HG03103 (cell line): ENCODE results near the gene NDUFV3.
"Not testable (repeated sequence)": the region's sequence is repeated elsewhere in the genome, so short reads cannot be mapped to it uniquely, and the experiment has no call there.

Source experiments
- ATAC-seq: cut with Tn5 transposase; IDR thresholded peaks from one replicate; pipeline ENCODE4 v1.9.1; 2021; ENCODE audit warnings: low read depth; ENCODE audit not compliant: unreplicated experiment

NDUFV3 gene

GRCh38 chr21:42883921-42884320, 9.2 kb upstream of the NDUFV3 start:
- no peak for ATAC-seq

GRCh38 chr21:42887326-42887725, 5.8 kb upstream of the NDUFV3 start:
- ATAC-seq: no peak

- ATAC-seq: no peak
Measured at GRCh38 chr21:42892582-42892930, 553 bp upstream of the NDUFV3 start.

- no peak for ATAC-seq
Measured at GRCh38 chr21:42900446-42900845, 7.3 kb downstream of the NDUFV3 start.

- no peak for ATAC-seq
Measured at GRCh38 chr21:42903817-42904216, 10.7 kb downstream of the NDUFV3 start.

GRCh38 chr21:42905195-42905594, 12.1 kb downstream of the NDUFV3 start:
- ATAC-seq: no peak

GRCh38 chr21:42906233-42906632, 13.1 kb downstream of the NDUFV3 start:
- no peak for ATAC-seq

GRCh38 chr21:42908484-42908883, 15.4 kb downstream of the NDUFV3 start:
- ATAC-seq: not testable (repeated sequence)

GRCh38 chr21:42911920-42912319, 18.8 kb downstream of the NDUFV3 start:
- ATAC-seq: not testable (repeated sequence)

GRCh38 chr21:42913476-42913875, 20.4 kb downstream of the NDUFV3 start:
- ATAC-seq: no peak

- ATAC-seq: no peak
Measured at GRCh38 chr21:42918291-42918690, 25.2 kb downstream of the NDUFV3 start.

GRCh38 chr21:42921927-42922326, 28.8 kb downstream of the NDUFV3 start:
- no peak for ATAC-seq

GRCh38 chr21:42922918-42923317, 29.8 kb downstream of the NDUFV3 start:
- ATAC-seq: no peak

GRCh38 chr21:42923553-42924432, 30.7 kb downstream of the NDUFV3 start:
- ATAC-seq: peak; percentile 60

- ATAC-seq: no peak
Measured at GRCh38 chr21:42924433-42924751, 31.3 kb downstream of the NDUFV3 start.

- no peak for ATAC-seq
Measured at GRCh38 chr21:42925114-42925926, 32.2 kb downstream of the NDUFV3 start, which contains the start of gene ERVH48-1. TSS of gene ERVH48-1 (minus strand) at chr21:42925630. CDS start at chr21:42919006, 6,624 bp downstream.

GRCh38 chr21:42927474-42928200, 34.5 kb downstream of the NDUFV3 start:
- not testable (repeated sequence) for ATAC-seq

GRCh38 chr21:42929969-42930368, 36.9 kb downstream of the NDUFV3 start:
- no peak for ATAC-seq

GRCh38 chr21:42931560-42932235, 38.6 kb downstream of the NDUFV3 start:
- ATAC-seq: no peak

GRCh38 chr21:42932378-42933136, 39.4 kb downstream of the NDUFV3 start:
- not testable (repeated sequence) for ATAC-seq
